Measurements from ENCODE around the gene ASCL3.

DNA sequence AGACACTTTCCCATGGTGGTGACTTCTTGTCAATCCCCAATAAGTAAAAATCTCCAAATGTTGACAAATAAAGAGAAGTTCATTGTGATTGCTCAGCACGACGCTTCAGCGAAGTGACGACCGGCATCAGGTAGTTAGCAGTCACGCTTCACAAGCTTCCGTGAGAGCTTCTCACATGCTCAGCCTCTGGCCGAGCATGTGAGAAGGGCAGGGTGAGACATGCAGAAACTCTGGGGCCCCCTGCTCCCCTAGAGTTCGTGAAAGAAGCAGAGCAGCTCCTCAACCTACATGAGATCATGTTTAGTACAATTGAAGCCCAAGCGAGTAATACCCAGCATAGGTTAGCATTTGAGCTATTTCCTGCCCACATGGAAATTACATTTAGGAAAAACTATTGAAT, 5.7 kb downstream of the ASCL3 start:
- TF ChIP-seq CTCF (IDR thresholded peaks at IDR 0.05; ENCODE audit: low read depth, low read length, poor library complexity, severe bottlenecking) (no peak), EZH2phosphoT487 (IDR thresholded peaks at IDR 0.05; ENCODE audit: borderline replicate concordance, low read length) (no peak)
